ENCODE data around the gene CARTPT. TPM values are rescaled to one million over a fixed set of nuclear protein-coding genes. Genes with fewer than 3 reads are reported as not detected.

Gene CARTPT
- total and polyA plus RNA-seq, 8 donors, result 1.00 to 11.4 (median 6.3) TPM; not detected in 4

DNA sequence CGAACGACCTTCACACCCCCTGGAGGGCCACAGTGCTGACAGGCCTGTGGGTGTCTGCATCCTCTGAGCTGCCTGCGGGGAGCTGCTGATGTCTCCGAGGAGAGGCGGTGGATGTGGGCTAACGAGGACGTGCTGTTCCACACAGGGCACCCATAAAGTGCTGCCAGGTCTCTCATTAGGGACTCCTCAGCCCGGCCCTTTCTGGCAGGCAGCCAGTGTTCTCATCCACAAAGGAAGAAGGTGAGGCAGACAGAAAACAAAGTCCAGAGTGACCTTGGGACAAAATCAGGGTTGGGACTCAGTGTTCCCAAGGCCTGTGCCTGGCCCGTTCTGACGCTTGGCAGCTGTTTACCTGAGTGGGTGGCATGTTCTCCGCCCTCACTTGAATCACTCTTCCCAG lies 29.3 kb downstream of the CARTPT start:
- Histone ChIP-seq H3K9me3 (no peaks in the 10 kb centered on the region), H3K4me3 (no peak overlapping the region), H3K27ac (peak overlapping the region in 1 of 5 donors; percentile 20), H3K36me3 (no peaks in the 10 kb centered on the region), H3K27me3 (no peaks in the 10 kb centered on the region), H3K4me1 (peaks cover 14 to 35% (median 20%) of the 10 kb centered on the region in 4 donors)
- TF ChIP-seq EP300 (IDR thresholded peaks at IDR 0.05) (peak; percentile 27), POLR2A (IDR thresholded peaks at IDR 0.05) (no peak), POLR2AphosphoS5 (IDR thresholded peaks at IDR 0.05) (peak; percentile 7 to 80 (median 63))
- 44 to 68% (median 54%) methylated on average over 9 to 11 of the region's 11 CpGs for WGBS, 5 donors
- peak; percentile 47 to 97 for DNase-seq
- intact Hi-C loops (cut with DNase I; ENCODE audit: low total_unique reads), result no loop called here

DNA sequence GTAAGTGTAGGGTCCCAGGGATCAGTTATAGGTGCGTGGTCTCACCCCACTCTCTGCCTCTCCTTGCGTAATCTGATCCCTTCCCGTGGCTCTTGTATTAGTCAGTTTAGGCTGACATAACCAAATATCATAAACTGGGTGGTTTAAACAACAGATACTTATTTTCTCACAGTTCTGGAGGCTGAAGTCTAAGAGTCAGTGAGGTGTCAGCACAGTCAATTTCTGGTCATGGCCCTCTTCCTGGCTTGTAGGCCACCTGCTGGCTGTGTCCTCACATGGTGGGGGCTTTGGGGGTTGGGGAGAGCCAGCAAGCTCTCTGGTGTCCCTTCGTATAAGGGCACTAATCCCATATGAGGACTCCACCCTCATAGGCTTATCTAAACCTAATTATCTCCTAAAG lies 32.3 kb downstream of the CARTPT start:
- 76 to 88% (median 83%) methylated on average over 3 to 4 of the region's 4 CpGs for WGBS, 5 donors
- H3K27ac ChIP-seq, result no peak overlapping the region
- DNase-seq, result no peak
- no peak overlapping the region for H3K4me3 ChIP-seq
- intact Hi-C loops (cut with DNase I; ENCODE audit: low total_unique reads), result no loop called here
- H3K4me1 ChIP-seq, result peaks cover 4 to 23% (median 7%) of the 10 kb centered on the region in 4 donors
- H3K9me3 ChIP-seq, result no peaks in the 10 kb centered on the region
- no peaks in the 10 kb centered on the region for H3K36me3 ChIP-seq
- H3K27me3 ChIP-seq, result no peaks in the 10 kb centered on the region
- TF ChIP-seq POLR2AphosphoS5 (IDR thresholded peaks at IDR 0.05), result no peak
- TF ChIP-seq, protein P1, sequence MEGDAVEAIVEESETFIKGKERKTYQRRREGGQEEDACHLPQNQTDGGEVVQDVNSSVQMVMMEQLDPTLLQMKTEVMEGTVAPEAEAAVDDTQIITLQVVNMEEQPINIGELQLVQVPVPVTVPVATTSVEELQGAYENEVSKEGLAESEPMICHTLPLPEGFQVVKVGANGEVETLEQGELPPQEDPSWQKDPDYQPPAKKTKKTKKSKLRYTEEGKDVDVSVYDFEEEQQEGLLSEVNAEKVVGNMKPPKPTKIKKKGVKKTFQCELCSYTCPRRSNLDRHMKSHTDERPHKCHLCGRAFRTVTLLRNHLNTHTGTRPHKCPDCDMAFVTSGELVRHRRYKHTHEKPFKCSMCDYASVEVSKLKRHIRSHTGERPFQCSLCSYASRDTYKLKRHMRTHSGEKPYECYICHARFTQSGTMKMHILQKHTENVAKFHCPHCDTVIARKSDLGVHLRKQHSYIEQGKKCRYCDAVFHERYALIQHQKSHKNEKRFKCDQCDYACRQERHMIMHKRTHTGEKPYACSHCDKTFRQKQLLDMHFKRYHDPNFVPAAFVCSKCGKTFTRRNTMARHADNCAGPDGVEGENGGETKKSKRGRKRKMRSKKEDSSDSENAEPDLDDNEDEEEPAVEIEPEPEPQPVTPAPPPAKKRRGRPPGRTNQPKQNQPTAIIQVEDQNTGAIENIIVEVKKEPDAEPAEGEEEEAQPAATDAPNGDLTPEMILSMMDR (IDR thresholded peaks at IDR 0.05), result no peak
- TF ChIP-seq POLR2A (IDR thresholded peaks at IDR 0.05), result no peak
- no peak for TF ChIP-seq EP300 (IDR thresholded peaks at IDR 0.05)

DNA sequence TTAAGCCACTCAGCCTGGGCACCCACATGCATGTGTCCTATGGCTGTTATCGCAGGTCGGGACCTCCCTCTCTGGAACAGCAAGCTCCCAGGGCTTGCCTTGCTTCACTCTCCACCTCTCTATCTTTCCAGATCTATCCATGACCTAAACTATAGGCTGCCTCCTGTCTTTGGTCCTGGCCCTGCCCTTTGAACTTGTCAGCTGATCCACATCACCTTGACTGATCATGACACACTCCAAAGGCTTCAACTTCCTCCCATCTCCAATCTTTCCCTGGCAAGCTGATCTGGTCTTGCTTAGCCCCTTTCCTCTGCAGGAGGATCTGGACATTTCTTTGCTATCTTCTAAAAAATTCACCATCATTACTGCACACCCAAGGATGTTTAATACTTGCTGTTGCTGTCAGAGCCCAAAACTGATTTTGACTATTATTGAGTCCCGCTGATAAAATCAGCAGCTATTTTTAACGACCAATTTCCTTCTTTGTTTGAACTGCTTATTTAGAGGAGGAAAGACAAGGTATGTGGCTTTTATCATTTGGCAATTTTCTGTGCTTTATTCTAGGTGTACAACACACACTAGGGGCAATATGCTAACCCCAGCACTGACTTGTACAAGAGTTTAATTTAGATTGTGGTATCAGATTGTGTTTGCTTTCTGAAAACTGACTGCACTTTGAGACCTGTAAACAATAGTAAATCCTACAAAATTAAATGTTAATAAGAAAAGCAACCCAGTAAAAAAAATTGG lies 33.5 kb downstream of the CARTPT start:
- TF ChIP-seq, protein P1 (IDR thresholded peaks at IDR 0.05), result no peak
- TF ChIP-seq POLR2A (IDR thresholded peaks at IDR 0.05), result no peak
- Histone ChIP-seq H3K27ac (no peak overlapping the region), H3K4me3 (no peak overlapping the region), H3K4me1 (peaks cover 4 to 27% (median 9%) of the 10 kb centered on the region in 4 donors), H3K27me3 (no peaks in the 10 kb centered on the region), H3K36me3 (no peaks in the 10 kb centered on the region), H3K9me3 (no peaks in the 10 kb centered on the region)
- DNase-seq, result no peak
- WGBS, 5 donors, result 54 to 70% (median 60%) methylated on average over 4 of the region's 4 CpGs
- intact Hi-C loops (cut with DNase I; ENCODE audit: low total_unique reads), result no loop called here

- Histone ChIP-seq H3K27ac (peak overlapping the region in 1 of 5 donors; percentile 46), H3K9me3 (no peaks in the 10 kb centered on the region), H3K27me3 (no peaks in the 10 kb centered on the region), H3K4me1 (peaks cover 0 to 7% (median 3%) of the 10 kb centered on the region in 4 donors), H3K36me3 (no peaks in the 10 kb centered on the region), H3K4me3 (peak overlapping the region in 3 of 4 donors; percentile 24 to 27 (median 25))
- 11 to 19% (median 12%) methylated on average over 14 of the region's 14 CpGs for WGBS, 5 donors
- DNase-seq, result peak; percentile 73 to 87
- TF ChIP-seq POLR2AphosphoS5 (IDR thresholded peaks at IDR 0.05) (peak in 1 of 3 donors; percentile 43), POLR2A (IDR thresholded peaks at IDR 0.05) (no peak), EP300 (IDR thresholded peaks at IDR 0.05) (no peak)
- TF ChIP-seq, protein P1 (IDR thresholded peaks at IDR 0.05), result peak in 5 of 7 experiments; percentile 64 to 95 (median 73)
- intact Hi-C loops (cut with DNase I; ENCODE audit: low total_unique reads), result no loop called here
These were observed 38.8 kb downstream of the CARTPT start for GRCh38 chr5:71757590-71758543.
